Head of caudate nucleus (tissue), 42 donors: ENCODE results near the gene TMEM120B.

Source experiments
- DNase-seq, 42 donors: peaks; one replicate each; pipeline versions ENCODE4 v3.0.0 to v3.0.0-alpha.2; 2020 to 2021; ENCODE audit warnings: mixed read lengths in 7 of 42
- intact Hi-C: fragments of 100-400 bp; cut with DNase I; formaldehyde crosslinking; loops from one replicate; pipeline ENCODE4 v1.15.0; 2022

Gene TMEM120B

DNA sequence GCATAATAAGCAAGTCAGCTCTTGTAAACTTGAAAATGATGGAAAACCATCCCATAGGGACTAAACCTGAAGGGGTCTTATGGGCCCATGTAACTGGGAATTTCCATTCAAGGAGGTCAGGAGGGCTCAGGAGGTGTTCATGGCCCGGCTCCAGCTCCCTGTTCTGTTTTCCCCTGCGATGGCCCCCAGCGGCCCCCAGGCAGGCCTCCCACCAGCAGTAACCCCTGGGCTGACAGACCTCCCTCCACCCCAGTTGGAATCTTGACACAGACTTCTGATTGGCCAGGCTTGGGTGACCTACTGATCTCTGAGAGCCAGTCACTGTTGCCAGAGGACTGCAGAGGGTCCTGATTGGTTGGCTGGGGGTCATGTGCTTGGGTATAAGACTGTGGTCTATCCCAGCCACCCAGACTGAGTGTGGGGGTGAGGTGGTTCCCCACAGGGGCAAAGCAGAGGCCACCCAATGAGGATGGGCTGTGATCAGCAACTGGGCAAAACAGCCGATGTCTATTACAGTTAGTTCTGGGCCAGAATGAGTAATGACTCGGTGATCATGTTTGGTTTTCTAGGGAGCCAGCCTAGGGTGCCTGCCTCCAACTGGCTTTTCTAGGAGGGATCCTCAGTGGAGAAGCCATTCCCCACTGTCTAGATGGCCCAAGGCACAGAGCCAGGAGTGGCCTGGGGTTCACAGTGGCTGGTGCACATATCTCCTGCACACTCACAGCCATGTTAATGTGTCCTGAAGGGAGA, 53.9 kb downstream of the TMEM120B start:
- intact Hi-C loops, result no loop called here

DNA sequence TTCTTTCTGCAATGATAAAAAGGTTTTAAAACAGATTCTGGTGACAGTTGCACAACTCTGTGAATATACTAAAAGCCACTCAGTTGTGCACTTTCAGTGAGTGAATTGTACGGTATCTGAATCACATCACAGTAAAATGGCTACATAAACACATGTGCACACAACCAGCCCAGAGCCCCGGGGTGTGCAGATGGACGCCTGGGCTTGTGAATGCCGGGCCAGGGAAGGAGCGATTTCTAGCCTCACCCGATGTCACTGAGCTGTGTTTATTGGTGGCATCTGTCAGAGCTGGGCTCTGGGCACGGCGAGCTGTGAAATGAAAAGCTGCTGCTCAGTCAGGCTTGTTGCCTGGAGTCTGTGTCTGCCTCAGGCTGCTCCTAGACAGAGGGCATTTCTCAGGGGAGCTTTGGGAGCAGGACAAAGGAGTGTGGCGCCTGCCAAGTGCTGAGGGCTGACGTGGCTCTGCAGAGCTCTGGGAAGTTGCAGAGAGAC, 55.0 kb downstream of the TMEM120B start:
- DNase-seq, result peak in 37 of 42 donors; percentile 24 to 86 (median 62)
- intact Hi-C loops, result no loop called here

More for the DNA sequence above, 53.9 kb downstream of the TMEM120B start:
- no peak for DNase-seq

DNA sequence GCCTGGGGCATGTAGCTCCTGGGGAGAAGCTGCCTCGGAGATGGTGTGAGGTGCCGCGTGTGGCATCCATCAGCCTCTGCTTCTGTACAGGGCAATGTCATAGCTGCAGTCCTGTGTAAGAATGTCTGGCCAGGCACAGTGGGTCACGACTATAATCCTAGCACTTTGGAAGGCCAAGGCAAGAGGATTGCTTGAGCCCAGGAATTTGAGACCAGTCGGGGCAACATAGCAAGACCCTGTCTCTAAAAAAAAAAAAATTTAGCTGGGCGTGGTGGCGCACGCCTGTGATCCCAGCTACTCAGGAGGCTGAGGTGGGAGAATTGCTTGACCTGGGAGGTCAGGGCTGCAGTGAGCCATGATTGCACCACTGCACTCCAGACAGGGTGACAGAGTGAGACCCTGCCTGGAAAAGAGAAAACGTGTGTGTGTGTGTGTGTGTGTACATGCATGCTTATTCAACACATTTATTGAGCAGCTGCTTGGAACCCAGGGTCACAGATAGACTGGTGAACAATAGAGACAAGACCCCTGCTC, 56.8 kb downstream of the TMEM120B start:
- DNase-seq, result no peak
- intact Hi-C loops, result no loop called here

DNA sequence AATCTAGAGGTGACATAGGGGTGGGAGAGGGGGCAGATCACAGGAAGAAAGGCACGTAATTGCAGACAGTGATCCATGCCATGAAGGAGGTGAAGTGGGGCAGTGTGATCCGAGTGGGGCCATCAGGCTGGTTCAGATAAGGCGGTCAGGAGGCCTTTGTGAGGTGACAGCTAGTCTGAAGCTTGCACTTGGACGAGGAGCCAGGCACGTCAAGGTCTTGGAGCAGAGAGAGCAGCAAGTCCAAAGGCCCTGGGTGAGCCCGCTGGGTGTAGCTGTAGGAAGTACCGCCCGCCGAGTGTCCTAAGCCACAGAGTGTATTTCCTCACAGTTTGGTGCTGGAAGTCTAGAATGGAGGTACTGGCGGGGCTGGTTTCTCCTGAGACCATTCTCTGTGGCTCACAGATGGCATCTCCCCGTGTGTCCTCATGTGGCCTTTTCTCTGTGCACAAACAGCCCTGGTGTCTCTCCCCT, 57.3 kb downstream of the TMEM120B start:
- no peak for DNase-seq
- intact Hi-C loops, result loop anchor here (5.0 kb wide), 1 partner anchor 73 kb away; no protein-coding TSS in a partner anchor

DNA sequence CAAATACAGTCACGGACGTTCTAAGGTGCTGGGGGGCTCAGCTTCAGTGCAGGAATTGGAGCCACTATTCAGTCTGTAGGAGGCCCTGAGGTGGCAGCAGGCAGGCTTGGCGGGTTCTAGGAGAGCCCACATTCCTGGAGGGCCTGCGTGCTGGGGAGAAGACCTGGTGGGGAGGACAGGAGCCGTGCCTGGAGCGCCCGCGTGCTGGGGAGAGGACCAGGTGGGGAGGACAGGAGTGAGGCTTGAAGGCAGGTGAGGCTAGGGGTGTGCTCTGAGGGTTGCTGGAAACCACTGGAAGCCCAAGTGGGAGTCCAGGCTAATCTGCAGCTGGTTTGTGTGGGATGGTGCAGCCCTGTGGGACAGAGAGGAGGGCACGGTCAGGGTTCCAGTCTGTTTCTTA, 57.8 kb downstream of the TMEM120B start:
- intact Hi-C loops, result loop anchor here (5.0 kb wide), 1 partner anchor 73 kb away; no protein-coding TSS in a partner anchor

DNA sequence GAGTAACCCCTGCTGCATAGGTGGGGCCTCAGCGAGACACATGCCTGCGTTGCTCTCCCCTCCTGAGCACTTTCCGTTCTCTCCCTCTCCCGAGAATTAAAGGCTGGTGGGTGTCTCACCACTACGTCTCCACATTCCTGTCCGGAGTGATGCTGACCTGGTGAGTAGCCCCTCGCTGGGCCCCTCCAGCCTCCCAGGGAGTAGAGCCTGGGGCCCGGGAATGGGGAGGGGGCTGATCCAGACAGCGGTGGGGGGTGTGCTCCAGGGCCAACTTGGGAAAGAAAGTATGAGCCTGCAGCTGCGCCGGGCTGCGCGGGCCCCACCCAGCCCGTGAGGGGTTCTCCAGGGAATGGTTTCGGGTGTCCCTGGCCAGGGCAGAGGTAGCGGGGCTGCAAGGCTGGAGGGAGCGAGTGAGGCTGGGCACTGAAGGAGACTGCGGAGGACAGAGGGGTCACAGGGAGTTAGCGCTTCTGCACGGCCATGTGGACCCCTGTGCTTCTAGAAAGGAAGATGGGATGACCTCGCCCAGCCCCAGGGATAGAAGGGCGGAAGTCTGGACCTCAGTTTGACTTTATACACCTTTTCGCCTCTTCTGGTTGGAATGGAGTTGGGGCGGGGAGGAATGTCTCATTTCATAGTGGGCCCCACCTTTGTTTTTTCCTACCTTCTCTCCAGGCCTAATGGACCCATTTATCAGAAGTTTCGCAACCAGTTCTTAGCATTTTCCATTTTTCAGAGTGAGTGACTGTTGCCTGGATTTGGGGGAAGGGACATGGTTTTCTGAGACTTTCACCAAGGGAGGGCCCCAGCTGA, 58.5 kb downstream of the TMEM120B start:
- DNase-seq, result no peak
- intact Hi-C loops, result loop anchor here (5.0 kb wide), 1 partner anchor 74 kb away; no protein-coding TSS in a partner anchor

More for the DNA sequence above, 57.8 kb downstream of the TMEM120B start:
- no peak for DNase-seq

DNA sequence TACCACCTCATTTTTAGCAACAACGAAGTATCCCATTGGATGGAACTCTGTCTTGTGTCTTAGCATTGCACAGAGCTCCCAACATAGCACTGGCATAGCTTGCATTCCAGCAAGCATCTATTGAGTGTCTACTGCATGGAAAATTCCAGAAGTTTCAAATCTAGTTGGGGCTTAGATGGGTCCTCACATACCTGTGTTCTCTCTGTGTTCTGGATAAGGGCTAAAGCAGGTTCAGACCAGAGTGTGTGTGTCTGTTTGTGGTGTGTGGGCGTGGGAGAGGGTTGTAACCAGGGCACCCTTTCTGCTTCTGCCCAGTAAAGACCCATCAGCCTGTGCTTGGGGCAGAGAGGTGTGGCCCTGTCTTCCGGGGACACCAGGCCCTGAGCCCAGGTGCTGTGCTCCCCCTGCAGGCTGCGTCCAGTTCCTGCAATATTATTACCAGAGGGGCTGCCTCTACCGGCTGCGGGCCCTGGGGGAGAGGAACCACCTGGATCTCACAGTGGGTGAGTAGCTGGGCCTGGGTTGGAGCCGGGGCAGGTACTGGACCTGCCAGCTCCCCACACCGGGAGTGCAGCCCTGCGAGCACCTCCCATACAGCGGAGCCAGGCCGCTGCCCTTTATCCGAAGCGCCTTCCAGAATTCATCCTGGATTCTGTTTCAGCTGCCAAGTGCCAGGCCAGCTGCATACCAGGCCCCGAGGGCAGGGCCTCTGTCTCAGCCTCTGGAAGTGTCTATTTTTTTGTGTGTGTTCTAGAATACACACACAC, 60.6 kb downstream of the TMEM120B start:
- intact Hi-C loops, result loop anchor here (5.0 kb wide), 1 partner anchor 76 kb away; no protein-coding TSS in a partner anchor
- DNase-seq, result peak in 40 of 42 donors; percentile 44 to 87 (median 66)

DNA sequence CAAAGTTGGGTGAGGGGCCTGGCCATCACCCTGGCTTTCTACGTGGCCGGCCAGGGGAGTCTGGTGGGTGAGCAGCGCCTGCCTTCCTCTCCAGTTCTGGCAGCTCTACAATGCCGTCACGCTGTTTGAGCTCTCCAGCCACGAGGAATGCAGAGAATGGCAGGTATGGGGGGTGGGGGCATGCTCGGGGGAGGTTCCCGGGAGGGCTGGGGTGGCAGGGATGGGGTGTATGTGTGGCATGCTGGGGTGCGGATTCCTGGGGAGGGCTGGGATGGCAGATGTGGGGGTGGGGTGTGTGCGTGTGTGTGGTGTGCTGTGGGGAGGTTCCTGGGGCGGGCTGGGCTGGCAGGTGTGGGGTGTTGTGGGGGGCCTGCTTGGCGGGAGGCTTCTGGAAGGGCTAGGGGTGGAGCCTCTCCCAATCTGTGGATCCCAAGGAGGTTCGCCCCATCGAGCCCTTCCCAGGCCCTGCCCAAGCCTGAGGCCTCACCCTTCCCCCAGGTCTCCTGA, 62.5 kb downstream of the TMEM120B start:
- intact Hi-C loops, result loop anchor here (5.0 kb wide), 1 partner anchor 78 kb away; no protein-coding TSS in a partner anchor
- peak in 34 of 42 donors; percentile 31 to 82 (median 57) for DNase-seq

DNA sequence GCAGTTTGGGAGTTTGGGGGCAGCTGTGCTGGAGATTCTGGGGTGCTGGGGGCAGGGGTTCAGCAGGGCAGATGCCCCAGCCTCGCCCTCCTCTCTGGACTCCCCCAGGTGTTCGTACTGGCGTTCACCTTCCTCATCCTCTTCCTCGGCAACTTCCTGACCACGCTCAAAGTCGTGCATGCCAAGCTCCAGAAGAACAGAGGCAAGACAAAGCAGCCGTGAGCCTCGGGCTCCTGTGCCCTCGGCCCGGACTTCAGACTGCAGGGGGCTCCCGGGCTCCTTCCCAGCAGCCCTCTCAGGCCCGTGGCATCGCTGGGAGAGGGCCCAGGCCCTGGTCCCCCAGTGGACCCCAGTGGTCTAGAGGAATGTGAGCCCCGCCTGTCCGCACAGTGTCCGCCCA, 62.9 kb downstream of the TMEM120B start:
- no peak for DNase-seq
- intact Hi-C loops, result no loop called here

DNA sequence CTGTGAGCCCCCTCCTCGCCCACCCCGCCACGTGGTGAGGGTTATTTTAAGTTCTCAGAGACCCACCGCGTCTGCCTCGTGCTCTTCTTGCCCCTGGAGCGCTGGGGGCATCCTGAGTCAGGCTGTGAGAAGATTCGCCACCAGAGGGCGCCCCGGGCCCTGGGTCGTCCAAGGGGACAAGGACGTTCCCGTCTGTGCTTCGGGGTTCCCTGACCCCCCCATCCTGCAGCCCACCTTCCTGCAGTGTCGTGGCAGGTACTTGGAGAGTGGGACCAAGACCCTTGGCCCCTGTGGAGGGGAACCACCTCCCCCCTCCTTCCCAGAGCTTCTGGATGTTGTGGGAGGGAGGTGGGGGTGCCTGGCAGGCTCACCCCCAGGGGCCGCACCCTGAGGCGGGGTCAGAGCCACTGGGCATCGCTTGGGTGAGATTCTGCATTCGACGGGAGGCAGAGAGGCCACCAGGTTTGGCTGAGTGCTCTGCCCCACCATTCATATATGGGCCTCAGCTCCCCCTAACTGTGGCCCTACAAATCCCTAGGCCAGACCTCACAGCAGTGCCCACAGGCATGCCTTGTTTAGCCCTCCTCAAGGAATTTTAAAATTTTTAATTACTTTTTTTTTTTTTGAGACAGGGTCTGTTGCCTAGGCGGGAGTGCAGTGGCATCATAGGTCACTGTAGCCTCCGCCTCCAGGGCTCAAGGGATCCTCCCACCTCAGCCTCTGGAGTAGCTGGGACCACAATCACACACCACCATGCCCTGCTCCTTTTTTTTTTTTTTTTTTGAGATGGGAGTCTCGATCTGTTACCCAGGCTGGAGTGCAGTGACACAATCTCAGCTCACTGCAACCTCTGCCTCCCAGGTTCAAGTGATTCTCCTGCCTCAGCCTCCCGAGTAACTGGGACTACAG, 63.9 kb downstream of the TMEM120B start:
- peak; percentile 48 to 91 (median 80) for DNase-seq
- intact Hi-C loops, result no loop called here

DNA sequence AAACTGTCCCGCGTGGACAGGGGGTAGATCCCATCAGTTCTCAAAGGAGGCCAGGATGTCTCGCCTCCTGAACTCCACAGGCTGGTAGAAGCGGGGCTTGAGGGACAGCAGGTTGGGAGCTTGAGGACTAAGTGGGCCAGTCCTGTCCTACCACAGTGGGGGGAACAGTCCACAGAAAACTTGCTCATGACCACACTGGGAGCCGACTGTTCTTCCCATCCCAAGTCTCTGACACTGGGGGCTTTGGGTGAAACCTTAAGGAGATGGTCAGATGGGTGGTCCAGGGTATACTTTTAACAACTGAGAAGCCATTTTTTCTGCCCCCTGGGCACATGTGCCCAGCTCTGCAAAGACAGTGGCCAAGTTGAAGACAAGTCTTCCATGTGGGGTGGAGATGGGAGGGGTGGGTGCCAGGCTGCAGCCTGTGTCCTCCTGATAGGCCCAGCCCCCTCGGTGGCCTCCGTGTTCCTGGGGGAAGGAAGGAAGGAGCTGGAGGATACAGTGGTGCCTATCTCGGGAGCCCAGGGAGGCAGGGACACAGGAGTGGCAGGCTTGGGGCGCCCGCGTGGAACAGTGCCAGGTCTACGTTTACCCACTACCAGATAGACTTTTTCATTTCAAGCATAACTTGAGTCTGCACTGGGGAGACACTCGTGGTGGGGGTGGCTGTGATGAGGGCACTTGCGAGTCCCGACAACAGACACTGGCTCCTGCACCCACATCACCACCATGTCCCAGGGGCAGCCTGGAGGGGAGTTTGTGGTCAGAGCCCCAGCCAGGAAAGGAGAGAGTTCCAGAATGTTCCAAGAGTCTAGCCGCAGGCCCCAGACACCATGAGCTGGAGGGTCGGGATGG, 66.2 kb downstream of the TMEM120B start:
- no peak for DNase-seq
- intact Hi-C loops, result no loop called here

DNA sequence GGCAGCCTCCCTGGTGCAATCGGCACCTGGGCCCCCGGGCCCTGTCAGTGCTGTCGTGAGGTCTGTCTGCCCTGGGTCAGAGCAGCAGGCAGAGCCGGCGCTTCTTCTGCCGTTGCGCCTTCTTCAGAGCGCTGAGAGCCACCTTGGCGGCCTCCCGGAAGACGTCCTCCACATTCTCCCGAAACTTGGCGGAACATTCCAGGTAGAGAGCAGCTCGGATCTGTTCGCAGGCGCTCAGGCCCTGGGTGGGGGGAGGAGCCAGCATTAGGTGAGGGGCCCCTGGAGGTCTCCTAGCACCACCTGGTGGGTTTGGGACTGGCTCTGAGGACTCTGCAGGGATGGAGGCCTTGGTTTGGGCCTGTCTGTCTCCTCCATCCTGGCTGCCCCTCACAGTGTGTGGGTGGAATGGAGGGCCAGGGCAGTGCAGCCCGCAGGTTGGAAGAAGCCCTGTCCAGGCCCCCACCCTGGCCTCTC, 66.9 kb downstream of the TMEM120B start:
- DNase-seq, result no peak

DNA sequence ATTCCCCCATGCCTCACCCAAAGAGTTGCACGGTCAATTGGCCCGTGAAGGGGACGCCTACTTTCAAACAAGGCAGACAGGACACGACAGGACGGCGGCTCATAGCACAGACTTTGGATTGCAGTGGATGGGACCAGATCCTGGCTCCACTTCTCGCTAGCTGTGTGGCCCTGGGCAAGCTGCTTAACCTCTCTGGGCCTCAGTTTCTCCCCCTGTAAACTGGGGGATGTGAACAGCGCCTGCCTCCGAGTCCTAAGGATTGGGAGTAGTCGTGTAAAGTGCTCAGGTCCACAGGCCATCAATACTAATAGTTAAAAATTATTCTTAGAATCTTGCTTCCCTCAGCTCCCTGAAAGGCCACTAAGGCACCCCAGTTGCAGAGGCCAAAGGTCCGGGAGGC, 67.9 kb downstream of the TMEM120B start:
- no peak for DNase-seq
- intact Hi-C loops, result no loop called here

More for the DNA sequence above, 66.9 kb downstream of the TMEM120B start:
- intact Hi-C loops, result no loop called here

DNA sequence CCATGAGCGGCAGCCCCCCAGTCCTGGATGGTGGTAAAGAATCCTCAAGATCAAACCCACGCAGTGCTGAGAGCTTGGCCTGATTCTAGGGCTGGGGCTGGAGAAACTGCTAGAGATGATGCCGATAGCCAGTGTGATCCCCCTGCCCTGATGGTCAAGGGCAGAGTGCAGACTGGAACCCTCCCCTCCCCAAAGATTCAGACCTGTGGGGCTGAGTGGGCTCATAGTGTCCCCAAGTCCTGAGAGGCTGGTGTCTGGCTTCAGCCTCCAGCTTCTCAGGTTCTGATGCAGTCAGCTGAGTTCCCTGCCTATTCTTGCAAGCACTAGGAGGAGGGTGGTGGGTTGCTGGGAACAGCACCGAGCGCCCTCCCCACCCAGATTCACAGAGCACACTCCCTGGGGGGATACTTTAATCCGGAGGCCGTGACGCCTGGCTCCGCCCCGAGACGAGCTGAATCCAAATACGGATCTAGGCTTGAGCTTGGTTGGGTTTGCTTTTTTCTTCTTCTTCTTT, 69.0 kb downstream of the TMEM120B start:
- intact Hi-C loops, result no loop called here
- peak in 18 of 42 donors; percentile 30 to 84 (median 62) for DNase-seq

DNA sequence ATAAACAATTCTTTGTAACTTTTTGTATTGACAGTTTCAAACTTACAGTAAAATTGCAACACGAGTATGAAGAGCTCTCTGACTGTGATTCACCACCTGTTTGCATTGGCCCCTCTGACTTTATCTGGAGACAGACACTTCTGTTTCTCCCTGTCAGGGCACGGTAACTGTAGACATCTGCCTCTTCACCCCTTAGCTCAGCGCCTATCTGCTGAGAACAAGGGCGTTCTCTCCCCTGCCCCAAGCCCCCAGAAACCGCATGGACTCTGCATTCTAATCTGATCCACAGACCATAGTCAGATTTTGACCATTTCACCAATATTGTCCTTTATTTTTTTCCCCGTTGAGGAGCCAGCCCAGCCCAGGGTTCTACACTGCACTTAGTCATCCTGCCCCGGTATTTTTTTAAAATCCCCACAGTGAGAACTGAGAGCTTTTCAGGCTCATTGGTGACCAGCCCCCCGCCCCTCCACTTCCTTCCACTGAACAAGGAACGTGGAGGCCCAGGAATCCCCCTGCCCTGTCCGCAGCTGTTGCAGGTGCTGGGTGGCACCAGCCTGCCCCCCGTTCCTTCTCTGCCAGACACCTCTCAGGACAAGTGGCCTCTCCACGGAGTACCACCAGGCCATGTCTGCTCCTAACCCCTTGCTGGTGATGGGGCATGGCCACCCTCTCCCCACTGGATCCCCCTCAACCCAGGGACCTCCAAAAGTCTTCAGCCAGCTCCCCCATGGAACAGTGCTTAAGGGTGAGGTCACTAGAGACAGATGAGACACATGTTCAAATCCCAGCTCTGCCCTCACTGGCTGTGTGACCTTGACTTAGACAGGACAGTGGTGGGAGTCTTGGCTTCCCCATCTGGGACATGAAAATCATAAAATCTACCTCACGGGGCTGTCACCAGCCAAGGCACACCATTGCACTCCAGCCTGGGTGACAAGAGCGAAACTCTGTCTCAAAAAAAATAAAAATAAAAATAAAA, 69.7 kb downstream of the TMEM120B start:
- intact Hi-C loops, result no loop called here
- DNase-seq, result no peak
